NCI-H2081 treated with DMSO at 0.1 percent for 48 hours (cell line): ENCODE data around the gene CYS1.
"Not testable (repeated sequence)": the region's sequence is repeated elsewhere in the genome, so short reads cannot be mapped to it uniquely, and the experiment has no call there.

Source experiments
- DNase-seq: peaks from one replicate; lab custom pipeline; 2025; lab: John Stamatoyannopoulos, UW

Gene CYS1

DNA sequence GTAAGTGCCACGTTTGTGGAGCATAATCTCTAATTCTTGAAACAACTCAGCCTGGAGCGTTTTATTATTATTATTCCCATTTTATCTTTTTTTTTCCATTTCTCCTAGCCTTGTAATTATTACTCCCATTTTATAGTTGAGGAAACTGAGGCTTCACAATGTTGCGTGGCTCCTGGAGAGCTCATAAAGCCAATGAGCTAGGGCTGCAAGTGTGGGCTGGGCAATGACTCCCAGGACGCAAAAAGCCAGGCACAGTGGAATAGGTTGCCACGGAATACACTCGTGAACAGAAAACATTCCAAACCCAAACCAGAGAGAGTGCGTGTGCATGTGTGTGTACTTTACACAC is 50.4 kb downstream of the CYS1 start:
- no peak for DNase-seq

GRCh38 chr2:10028988-10029874 is 51.0 kb downstream of the CYS1 start:
- DNase-seq: no peak

GRCh38 chr2:10028407-10028987 is 51.7 kb downstream of the CYS1 start:
- DNase-seq: no peak

- no peak for DNase-seq
Measured at GRCh38 chr2:10027660-10028330, 52.4 kb downstream of the CYS1 start.

- DNase-seq: no peak
Measured at GRCh38 chr2:10026940-10027569, 53.2 kb downstream of the CYS1 start.

DNA sequence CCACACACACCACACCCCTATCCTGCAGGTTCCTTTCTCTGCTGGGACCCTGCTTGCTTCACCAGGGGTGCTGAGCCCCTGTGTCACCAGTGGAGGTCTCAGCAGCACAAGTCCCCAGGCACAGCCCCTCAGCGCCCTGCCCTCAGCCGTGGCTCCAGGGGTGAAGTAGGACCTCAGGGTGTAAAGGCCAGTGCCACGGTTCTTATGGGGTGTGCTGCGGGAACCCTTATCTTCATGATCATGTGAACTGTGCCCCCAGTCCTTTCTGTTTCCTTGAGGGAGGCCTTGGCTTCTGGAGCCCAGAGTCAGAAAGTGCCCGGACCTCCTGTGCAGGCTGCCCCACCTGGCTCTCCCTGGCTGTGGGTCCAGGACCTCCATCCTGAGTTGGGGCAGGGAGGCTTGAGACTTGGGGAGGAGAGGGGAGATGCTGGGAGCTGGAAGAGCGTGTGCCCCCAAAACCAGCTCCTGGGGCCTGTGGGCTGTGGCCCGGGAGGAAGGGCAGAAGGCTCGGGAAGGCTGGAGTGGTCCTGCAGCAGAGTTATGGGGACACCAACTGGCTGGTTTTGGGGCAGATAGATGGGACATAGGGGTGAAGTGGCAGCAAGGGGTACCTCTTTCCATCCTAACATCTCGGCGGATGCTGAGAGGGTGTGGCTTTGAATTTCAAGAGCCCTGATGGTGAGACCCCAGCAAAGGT is 57.1 kb downstream of the CYS1 start:
- no peak for DNase-seq

DNA sequence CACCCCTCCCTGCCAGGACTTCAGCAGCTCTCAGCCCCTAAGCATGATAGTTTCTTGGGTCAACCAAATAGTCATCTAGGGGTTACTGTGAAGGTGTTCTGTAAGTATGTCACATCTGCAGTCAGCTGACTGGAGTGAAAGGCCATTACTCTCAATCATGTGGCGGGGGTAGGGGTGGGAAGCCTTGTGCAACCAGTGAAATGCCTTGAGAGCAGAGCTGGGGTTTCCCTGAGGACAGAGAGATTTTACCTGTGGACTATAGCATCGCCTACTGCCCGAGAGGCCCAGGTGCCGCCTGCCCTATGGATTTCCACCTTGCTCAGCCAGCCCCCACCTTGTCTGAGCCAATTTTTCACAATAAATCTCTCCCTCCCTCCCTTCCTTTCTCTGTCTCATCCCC is 57.8 kb downstream of the CYS1 start:
- no peak for DNase-seq

- no peak for DNase-seq
Measured at GRCh38 chr2:10022041-10022421, 58.2 kb downstream of the CYS1 start.

- no peak for DNase-seq
Measured at GRCh38 chr2:10019602-10020400, 60.4 kb downstream of the CYS1 start.

DNA sequence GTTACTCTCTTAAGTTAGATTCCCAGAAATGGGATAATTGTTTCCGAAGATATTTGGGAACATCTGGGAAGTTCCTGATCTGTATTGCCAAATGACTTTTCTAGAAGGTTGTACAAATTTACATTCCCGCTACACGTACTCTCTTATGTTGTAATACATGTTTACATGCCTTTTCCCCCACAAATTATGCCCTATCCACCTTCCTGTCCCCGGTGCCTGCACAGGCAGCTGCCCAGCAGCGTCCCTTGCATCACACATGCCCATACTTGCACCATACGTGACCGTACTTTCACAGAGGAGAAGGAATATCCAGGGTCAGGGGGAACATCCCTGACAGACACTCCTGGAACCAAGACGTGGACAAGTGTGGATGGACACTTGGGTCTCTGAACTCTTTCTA is 61.0 kb downstream of the CYS1 start:
- DNase-seq: no peak

DNA sequence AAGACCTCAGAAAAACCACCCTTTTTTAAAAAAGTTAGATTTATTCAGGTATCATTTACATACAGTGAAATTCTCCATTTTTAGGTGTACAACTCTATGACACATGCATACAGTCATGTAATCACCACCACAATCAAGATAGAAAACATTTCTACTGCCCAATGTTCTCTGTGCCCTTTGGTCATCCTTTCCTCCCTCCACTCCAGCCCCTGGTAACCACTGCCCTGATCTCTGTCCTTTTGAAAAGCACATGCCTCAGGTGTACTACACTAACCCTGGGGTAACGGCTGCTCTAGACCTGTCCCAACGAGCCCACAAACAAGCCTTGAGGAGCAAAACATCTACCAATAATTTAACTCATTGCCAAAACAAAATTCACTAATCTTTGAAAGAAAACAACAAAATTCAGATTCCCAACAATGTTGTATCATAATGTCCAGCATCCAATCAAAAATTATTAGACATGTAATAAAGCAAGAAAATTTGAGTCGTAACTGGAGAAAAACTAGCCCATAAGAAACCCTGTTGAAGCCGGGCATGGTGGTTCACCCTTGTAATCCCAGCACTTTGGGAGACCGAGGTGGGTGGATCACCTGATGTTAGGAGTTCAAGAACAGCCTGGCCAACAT is 62.8 kb downstream of the CYS1 start:
- no peak for DNase-seq

DNA sequence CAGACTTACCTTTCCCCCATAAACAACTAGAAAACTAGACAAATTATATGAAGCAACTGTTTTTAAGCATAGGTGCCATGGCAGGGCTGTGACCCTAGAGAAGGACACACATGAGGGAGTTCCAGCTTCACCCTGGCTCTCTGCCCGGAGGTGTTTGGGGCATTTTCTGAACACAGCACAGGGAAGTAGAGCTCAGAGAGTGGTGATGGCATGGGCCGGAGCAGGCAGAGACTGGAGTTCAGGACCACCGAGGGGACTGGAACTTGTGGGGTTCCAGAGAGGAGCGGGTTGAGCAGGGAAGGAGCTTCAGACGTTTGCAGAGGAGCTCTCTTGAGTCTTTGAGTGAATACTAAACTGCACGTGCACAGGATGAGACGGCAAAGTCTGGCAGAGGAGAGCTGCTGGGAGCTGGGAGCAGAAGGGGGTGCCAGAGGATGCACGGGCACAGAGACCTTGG is 63.4 kb downstream of the CYS1 start:
- no peak for DNase-seq

DNA sequence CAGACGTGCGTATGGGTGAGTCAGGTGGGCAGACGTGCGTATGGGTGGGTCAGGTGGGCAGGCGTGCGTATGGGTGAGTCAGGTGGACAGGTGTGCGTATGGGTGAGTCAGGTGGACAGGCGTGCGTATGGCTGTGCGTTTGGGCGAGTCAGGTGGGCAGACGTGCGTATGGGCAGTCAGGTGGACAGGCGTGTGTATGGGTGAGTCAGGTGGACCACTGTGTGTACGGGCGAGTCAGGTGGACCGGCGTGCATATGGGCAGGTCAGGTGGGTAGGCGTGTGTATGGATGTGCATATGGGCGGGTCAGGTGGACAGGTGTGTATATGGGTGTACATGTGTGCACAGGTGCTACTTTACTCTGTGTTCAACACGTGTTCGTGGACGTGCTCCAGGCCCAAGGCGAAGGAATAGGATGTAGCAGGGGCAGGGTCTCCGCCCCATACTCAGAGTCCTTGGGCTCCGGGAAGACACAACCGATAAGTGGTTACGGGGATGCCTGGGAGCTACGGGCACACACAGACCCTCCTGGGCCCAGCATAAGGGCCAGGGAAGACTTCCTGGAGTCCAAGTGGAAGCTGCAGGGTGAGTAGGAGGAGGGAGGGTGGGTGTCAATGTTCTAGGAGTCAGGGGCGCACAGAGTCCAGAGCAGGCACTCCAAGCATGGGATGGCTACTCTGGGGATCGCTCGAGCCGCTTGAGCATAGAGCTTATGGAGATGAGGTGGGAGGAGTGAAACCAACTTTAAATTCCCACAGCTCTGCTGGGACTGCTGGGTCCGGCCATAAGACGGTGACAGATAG is 64.0 kb downstream of the CYS1 start:
- no peak for DNase-seq

GRCh38 chr2:10015376-10015989 is 64.7 kb downstream of the CYS1 start:
- not testable (repeated sequence) for DNase-seq

DNA sequence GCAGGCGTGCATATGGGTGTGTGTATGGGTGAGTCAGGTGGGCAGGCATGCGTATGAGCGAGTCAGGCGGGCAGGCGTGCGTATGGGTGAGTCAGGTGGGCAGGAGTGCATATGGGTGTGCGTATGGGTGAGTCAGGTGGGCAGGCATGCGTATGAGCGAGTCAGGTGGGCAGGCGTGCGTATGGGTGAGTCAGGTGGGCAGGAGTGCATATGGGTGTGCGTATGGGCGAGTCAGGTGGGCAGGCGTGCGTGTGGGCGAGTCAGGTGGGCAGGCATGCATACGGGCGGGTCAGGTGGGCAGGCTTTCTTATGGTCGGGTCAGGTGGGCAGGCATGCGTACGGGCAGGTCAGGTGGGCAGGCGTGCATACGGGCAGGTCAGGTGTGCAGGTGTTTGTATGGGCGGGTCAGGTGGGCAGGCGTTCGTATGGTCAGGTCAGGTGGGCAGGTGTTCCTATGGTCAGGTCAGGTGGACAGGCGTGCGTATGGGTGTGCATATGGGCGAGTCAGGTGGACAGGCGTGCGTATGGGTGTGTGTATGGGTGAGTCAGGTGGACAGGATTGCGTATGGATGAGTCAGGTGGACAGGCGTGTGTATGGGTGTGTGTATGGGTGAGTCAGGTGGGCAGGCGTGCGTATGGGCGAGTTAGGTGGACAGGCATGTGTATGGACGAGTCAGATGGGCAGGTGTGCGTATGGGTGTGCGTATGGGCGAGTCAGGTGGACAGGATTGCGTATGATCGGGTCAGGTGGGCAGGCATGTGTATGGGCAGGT is 65.6 kb downstream of the CYS1 start:
- no peak for DNase-seq

DNA sequence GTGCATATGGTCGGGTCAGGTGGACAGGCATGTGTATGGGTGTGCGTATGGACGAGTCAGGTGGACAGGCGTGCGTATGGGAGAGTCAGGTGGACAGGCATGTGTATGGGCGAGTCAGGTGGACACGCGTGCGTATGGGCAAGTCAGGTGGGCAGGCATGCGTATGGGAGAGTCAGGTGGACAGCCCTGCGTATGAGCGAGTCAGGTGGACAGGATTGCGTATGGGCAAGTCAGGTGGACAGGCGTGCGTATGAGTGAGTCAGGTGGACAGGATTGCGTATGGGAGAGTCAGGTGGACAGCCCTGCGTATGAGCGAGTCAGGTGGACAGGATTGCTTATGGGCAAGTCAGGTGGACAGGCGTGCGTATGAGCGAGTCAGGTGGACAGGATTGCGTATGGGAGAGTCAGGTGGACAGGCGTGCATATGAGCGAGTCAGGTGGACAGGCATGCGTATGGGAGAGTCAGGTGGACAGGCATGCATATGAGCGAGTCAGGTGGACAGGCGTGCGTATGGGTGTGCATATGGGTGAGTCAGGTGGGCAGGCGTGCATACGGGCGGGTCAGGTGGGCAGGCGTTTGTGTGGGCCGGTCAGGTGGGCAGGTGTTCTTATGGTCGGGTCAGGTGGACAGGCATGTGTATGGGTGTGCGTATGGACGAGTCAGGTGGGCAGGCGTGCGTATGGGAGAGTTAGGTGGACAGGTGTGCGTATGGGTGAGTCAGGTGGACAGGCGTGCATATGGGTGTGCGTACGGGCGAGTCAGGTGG is 66.4 kb downstream of the CYS1 start:
- DNase-seq: not testable (repeated sequence)

- no peak for DNase-seq
Measured at GRCh38 chr2:10012963-10013461, 67.2 kb downstream of the CYS1 start.
